ENCODE results near the gene PCDH12. TPM values are rescaled to one million over a fixed set of nuclear protein-coding genes. Genes with fewer than 3 reads are reported as not detected.

The PCDH12 gene
- total and polyA plus RNA-seq, 10 of the 15 experiments (the other 5 are each of a cell fraction or from before 2014, with no cell fraction given) = 0.01 to 0.14 (median 0.06) TPM; not detected in 4

DNA sequence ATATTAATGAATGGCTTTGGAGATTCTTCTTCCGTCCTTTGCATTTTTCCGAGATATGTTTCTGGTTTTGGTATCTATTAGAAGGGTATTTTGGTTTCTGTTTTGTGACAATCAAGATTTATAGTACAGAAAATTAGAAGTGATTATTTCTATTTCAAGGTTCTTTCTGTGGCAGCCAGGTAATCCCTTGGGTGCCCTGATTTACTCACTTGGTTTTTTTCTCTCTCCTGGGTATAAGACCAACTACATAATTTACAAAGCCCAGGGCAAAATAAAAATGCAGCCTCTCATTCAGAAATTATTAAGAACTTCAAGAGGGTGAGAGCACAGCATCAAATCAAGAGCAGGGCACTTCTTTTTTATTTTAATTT, 8.9 kb upstream of the PCDH12 start:
- 0% methylated on average over 2 of the region's 2 CpGs for WGBS (ENCODE audit: insufficient coverage, insufficient replicate concordance, low lambda C conversion rate, missing lambda C conversion rate)
- Histone ChIP-seq H3K9ac (ENCODE audit: control insufficient read depth, insufficient read depth, low read length) (no peak overlapping the region), H3K4me1 (ENCODE audit: control insufficient read depth, insufficient read depth, low read length) (peaks cover 8% of the 10 kb centered on the region), H3K4me3 (no peak overlapping the region), H3K4me2 (ENCODE audit: control insufficient read depth, insufficient read depth) (peak overlapping the region; percentile 63; the same call in 1 of the 2 replicates), H4K20me1 (ENCODE audit: control insufficient read depth, insufficient read depth) (no peaks in the 10 kb centered on the region), H3K9me3 (replicated peaks; ENCODE audit: control insufficient read depth, insufficient read depth, low read length) (no peaks in the 10 kb centered on the region), H2AFZ (ENCODE audit: control insufficient read depth, low read depth, low read length) (peak overlapping the region; percentile 68; the same call in 1 of the 2 replicates), H3K79me2 (ENCODE audit: control insufficient read depth, insufficient read depth, low read length) (peaks cover 15% of the 10 kb centered on the region), H3K27me3 (replicated peaks in 1 of 2; ENCODE audit: control insufficient read depth in 2 of 2, insufficient read depth in 2 of 2, low read length in 1 of 2) (no peaks in the 10 kb centered on the region), H3K36me3 (ENCODE audit: control insufficient read depth in 2 of 2, insufficient read depth in 2 of 2, low read length in 1 of 2) (no peaks in the 10 kb centered on the region), H3K27ac (ENCODE audit: control insufficient read depth, insufficient read depth) (no peak overlapping the region)
- ChIA-PET POLR2A (interaction anchor here (3.3 kb wide), 1 partner anchor 43 kb away, joined by 22 read pairs; the partner anchor contains the start of gene DELE1), CTCF (interaction anchor here (3.0 to 4.3 kb wide), 2 partner anchors 11 to 86 kb away, joined by 12 to 29 read pairs; no protein-coding TSS in a partner anchor), RAD21 (ENCODE audit: unreplicated experiment) (no interaction called here), SMC1A (ENCODE audit: uncharacterized antibody, unreplicated experiment) (interaction anchor here (1.0 to 3.3 kb wide), 2 partner anchors 27 to 49 kb away, joined by 6 to 10 read pairs; no protein-coding TSS in a partner anchor)
- BruUV-seq (replicated peaks) = no TSS peak
- in situ Hi-C loops (cut with MboI) = no loop called here
- no peak for FAIRE-seq
- no peak for DNase-seq (ENCODE audit: low read depth, low spot score)
- intact Hi-C loops (cut with micrococcal nuclease; ENCODE audit: unreplicated experiment) = loop anchor here (10.0 kb wide), 2 partner anchors 302 to 372 kb away; no protein-coding TSS in a partner anchor
- no peak for ATAC-seq
- TF ChIP-seq MTA2 (IDR thresholded peaks at IDR 0.05; ENCODE audit: low read depth) (peak; percentile 72), BCL11A (IDR thresholded peaks at IDR 0.05; ENCODE audit: low read depth, low read length) (peak; percentile 16; the same call in 1 of the 2 replicates), RELA (IDR thresholded peaks at IDR 0.05; ENCODE audit: borderline replicate concordance, partially characterized antibody) (no peak), BRCA1 (IDR thresholded peaks at IDR 0.05; ENCODE audit: low read depth, low read length) (no peak), ZBED1 (IDR thresholded peaks at IDR 0.05; ENCODE audit: borderline replicate concordance) (no peak), RAD51 (IDR thresholded peaks at IDR 0.05) (no peak), SMARCA5 (IDR thresholded peaks at IDR 0.05) (no peak), TCF7 (IDR thresholded peaks at IDR 0.05; ENCODE audit: borderline replicate concordance) (no peak), PML (IDR thresholded peaks at IDR 0.05; ENCODE audit: low read length) (no peak), MEF2A (IDR thresholded peaks at IDR 0.05; ENCODE audit: insufficient read depth, low read depth, low read length) (no peak), ATF7 (IDR thresholded peaks at IDR 0.05; ENCODE audit: low read depth) (no peak), IRF4 (IDR thresholded peaks at IDR 0.05; ENCODE audit: low read depth, low read length) (no peak), TBL1XR1 (IDR thresholded peaks at IDR 0.05; ENCODE audit: low read depth, low read length) (no peak)
- TF ChIP-seq, protein P1, sequence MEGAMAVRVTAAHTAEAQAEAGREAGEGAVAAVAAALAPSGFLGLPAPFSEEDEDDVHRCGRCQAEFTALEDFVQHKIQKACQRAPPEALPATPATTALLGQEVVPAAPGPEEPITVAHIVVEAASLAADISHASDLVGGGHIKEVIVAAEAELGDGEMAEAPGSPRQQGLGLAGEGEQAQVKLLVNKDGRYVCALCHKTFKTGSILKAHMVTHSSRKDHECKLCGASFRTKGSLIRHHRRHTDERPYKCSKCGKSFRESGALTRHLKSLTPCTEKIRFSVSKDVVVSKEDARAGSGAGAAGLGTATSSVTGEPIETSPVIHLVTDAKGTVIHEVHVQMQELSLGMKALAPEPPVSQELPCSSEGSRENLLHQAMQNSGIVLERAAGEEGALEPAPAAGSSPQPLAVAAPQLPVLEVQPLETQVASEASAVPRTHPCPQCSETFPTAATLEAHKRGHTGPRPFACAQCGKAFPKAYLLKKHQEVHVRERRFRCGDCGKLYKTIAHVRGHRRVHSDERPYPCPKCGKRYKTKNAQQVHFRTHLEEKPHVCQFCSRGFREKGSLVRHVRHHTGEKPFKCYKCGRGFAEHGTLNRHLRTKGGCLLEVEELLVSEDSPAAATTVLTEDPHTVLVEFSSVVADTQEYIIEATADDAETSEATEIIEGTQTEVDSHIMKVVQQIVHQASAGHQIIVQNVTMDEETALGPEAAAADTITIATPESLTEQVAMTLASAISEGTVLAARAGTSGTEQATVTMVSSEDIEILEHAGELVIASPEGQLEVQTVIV (IDR thresholded peaks at IDR 0.05; ENCODE audit: borderline replicate concordance, partially characterized antibody) = no peak
- TF ChIP-seq, protein P2, sequence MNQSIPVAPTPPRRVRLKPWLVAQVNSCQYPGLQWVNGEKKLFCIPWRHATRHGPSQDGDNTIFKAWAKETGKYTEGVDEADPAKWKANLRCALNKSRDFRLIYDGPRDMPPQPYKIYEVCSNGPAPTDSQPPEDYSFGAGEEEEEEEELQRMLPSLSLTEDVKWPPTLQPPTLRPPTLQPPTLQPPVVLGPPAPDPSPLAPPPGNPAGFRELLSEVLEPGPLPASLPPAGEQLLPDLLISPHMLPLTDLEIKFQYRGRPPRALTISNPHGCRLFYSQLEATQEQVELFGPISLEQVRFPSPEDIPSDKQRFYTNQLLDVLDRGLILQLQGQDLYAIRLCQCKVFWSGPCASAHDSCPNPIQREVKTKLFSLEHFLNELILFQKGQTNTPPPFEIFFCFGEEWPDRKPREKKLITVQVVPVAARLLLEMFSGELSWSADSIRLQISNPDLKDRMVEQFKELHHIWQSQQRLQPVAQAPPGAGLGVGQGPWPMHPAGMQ (IDR thresholded peaks at IDR 0.05; ENCODE audit: borderline replicate concordance) = no peak
- TF ChIP-seq, protein P3, sequence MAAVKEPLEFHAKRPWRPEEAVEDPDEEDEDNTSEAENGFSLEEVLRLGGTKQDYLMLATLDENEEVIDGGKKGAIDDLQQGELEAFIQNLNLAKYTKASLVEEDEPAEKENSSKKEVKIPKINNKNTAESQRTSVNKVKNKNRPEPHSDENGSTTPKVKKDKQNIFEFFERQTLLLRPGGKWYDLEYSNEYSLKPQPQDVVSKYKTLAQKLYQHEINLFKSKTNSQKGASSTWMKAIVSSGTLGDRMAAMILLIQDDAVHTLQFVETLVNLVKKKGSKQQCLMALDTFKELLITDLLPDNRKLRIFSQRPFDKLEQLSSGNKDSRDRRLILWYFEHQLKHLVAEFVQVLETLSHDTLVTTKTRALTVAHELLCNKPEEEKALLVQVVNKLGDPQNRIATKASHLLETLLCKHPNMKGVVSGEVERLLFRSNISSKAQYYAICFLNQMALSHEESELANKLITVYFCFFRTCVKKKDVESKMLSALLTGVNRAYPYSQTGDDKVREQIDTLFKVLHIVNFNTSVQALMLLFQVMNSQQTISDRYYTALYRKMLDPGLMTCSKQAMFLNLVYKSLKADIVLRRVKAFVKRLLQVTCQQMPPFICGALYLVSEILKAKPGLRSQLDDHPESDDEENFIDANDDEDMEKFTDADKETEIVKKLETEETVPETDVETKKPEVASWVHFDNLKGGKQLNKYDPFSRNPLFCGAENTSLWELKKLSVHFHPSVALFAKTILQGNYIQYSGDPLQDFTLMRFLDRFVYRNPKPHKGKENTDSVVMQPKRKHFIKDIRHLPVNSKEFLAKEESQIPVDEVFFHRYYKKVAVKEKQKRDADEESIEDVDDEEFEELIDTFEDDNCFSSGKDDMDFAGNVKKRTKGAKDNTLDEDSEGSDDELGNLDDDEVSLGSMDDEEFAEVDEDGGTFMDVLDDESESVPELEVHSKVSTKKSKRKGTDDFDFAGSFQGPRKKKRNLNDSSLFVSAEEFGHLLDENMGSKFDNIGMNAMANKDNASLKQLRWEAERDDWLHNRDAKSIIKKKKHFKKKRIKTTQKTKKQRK (IDR thresholded peaks at IDR 0.05; ENCODE audit: low read depth, low read length) = no peak
- TF ChIP-seq, protein P4, sequence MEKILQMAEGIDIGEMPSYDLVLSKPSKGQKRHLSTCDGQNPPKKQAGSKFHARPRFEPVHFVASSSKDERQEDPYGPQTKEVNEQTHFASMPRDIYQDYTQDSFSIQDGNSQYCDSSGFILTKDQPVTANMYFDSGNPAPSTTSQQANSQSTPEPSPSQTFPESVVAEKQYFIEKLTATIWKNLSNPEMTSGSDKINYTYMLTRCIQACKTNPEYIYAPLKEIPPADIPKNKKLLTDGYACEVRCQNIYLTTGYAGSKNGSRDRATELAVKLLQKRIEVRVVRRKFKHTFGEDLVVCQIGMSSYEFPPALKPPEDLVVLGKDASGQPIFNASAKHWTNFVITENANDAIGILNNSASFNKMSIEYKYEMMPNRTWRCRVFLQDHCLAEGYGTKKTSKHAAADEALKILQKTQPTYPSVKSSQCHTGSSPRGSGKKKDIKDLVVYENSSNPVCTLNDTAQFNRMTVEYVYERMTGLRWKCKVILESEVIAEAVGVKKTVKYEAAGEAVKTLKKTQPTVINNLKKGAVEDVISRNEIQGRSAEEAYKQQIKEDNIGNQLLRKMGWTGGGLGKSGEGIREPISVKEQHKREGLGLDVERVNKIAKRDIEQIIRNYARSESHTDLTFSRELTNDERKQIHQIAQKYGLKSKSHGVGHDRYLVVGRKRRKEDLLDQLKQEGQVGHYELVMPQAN (conservative IDR thresholded peaks at IDR 0.05) = no peak
